ENCODE results near the gene CTXN1.
"Not testable (repeated sequence)": the region's sequence is repeated elsewhere in the genome, so short reads cannot be mapped to it uniquely, and the experiment has no call there.

Gene CTXN1

GRCh38 chr19:7926727-7927604 is 1.0 kb upstream of the CTXN1 start:
- no peak for DNase-seq (ENCODE audit: low read depth, low spot score)

- DNase-seq (ENCODE audit: low read depth, low spot score): peak; percentile 61
Measured at GRCh38 chr19:7925171-7925851, 624 bp downstream of the CTXN1 start.

GRCh38 chr19:7924651-7925170 is 1.2 kb downstream of the CTXN1 start:
- DNase-seq (ENCODE audit: low read depth, low spot score): no peak

GRCh38 chr19:7924241-7924640 is 1.7 kb downstream of the CTXN1 start:
- DNase-seq (ENCODE audit: low read depth, low spot score): no peak

GRCh38 chr19:7923295-7924191 is 2.4 kb downstream of the CTXN1 start:
- DNase-seq (ENCODE audit: low read depth, low spot score): no peak

GRCh38 chr19:7922836-7923195 is 3.1 kb downstream of the CTXN1 start:
- no peak for DNase-seq (ENCODE audit: low read depth, low spot score)

- no peak for DNase-seq (ENCODE audit: low read depth, low spot score)
Measured at GRCh38 chr19:7921967-7922835, 3.7 kb downstream of the CTXN1 start.

GRCh38 chr19:7921302-7921966 is 4.5 kb downstream of the CTXN1 start:
- no peak for DNase-seq (ENCODE audit: low read depth, low spot score)

- peak; percentile 99 for DNase-seq (ENCODE audit: low read depth, low spot score)
Measured at GRCh38 chr19:7920519-7921301, 5.2 kb downstream of the CTXN1 start.

GRCh38 chr19:7919610-7920518 is 6.1 kb downstream of the CTXN1 start, which contains the start of gene SNAPC2:
SNAPC2 (plus strand) TSS chr19:7920338; CDS start chr19:7920367, 29 bp downstream.
- DNase-seq (ENCODE audit: low read depth, low spot score): peak; percentile 92

- DNase-seq (ENCODE audit: low read depth, low spot score): no peak
Measured at GRCh38 chr19:7918615-7919421, 7.1 kb downstream of the CTXN1 start.

- DNase-seq (ENCODE audit: low read depth, low spot score): not testable (repeated sequence)
Measured at GRCh38 chr19:7918062-7918614, 7.8 kb downstream of the CTXN1 start.

- DNase-seq (ENCODE audit: low read depth, low spot score): no peak
Measured at GRCh38 chr19:7917267-7918061, 8.5 kb downstream of the CTXN1 start.

GRCh38 chr19:7916955-7917266 is 9.0 kb downstream of the CTXN1 start:
- DNase-seq (ENCODE audit: low read depth, low spot score): no peak

- DNase-seq (ENCODE audit: low read depth, low spot score): no peak
Measured at GRCh38 chr19:7916103-7916954, 9.6 kb downstream of the CTXN1 start.

Measured in activated CD4-positive, CD25-positive, alpha-beta regulatory T cell treated with anti-CD3 and anti-CD28 coated beads, Interleukin-2, amount 50 U/mL, for 16 hours (primary cell).